HepG2 (cell line): ENCODE results near the gene IPPK. TPM values are rescaled to one million over a fixed set of nuclear protein-coding genes. Genes with fewer than 3 reads are reported as not detected.

Source experiments
- BORCS8-MEF2B ChIP-seq: sonication (generic); formaldehyde crosslinking; IDR thresholded peaks from 2 replicates; pipeline ENCODE4 v1.8.0; 2022; ENCODE audit warnings: mild to moderate bottlenecking, missing genetic modification reagents
- FOXO1 ChIP-seq: sonication (generic); formaldehyde crosslinking; IDR thresholded peaks from 2 replicates; pipeline ENCODE4 v1.4.0; 2020; ENCODE audit warnings: missing genetic modification reagents
- HMG20B ChIP-seq: conservative IDR thresholded peaks from 2 replicates; pipeline ENCODE4 v1.6.1; 2016; ENCODE audit warnings: missing genetic modification reagents, missing compliant biosample characterization
- KDM5B ChIP-seq: sonication (generic); formaldehyde crosslinking; IDR thresholded peaks from 2 replicates; pipeline ENCODE4 v1.4.0; 2020; ENCODE audit warnings: missing genetic modification reagents, mild to moderate bottlenecking, borderline replicate concordance
- LCORL ChIP-seq, 2 experiments: fragments of 450-650 bp in 1 of 2; sonication (generic) in 1 of 2; formaldehyde crosslinking in 1 of 2; IDR thresholded peaks; 2 replicates each; pipeline versions ENCODE4 v1.5.0 to v1.6.1; 2017 to 2020; ENCODE audit warnings: antibody characterized with exemption in 1 of 2, missing genetic modification reagents in 1 of 2
- SALL1 ChIP-seq: sonication (generic); formaldehyde crosslinking; IDR thresholded peaks from 2 replicates; pipeline ENCODE4 v1.8.0; 2022; ENCODE audit warnings: mild to moderate bottlenecking, missing genetic modification reagents
- SP1 ChIP-seq, 2 experiments: fragments of 450-650 bp in 1 of 2; sonication (generic) in 1 of 2; formaldehyde crosslinking in 1 of 2; IDR thresholded peaks; 2 replicates each; pipeline versions ENCODE4 v1.4.0 to v1.6.1; 2016 to 2020; ENCODE audit warnings: missing genetic modification reagents in 1 of 2
- ZNF121 ChIP-seq: sonication (generic); formaldehyde crosslinking; IDR thresholded peaks from 2 replicates; pipeline ENCODE4 v1.5.0; 2020; ENCODE audit warnings: mild to moderate bottlenecking, missing genetic modification reagents
- ZNF333 ChIP-seq: sonication (generic); formaldehyde crosslinking; IDR thresholded peaks from 2 replicates; pipeline ENCODE4 v1.4.0; 2020; ENCODE audit warnings: mild to moderate bottlenecking, missing genetic modification reagents, borderline replicate concordance
- ZNF780A ChIP-seq: sonication (generic); formaldehyde crosslinking; IDR thresholded peaks from 2 replicates; pipeline ENCODE4 v1.8.0; 2022; ENCODE audit warnings: mild to moderate bottlenecking, missing genetic modification reagents, moderate library complexity
- polyA plus RNA-seq, 8 experiments: library from polyadenylated mRNA; depleted of rRNA in 3 of 8; stranded (reverse) in 7 of 8; unstranded in 1 of 8; fragments of >200 nt; fragmentation: Illumina TruSeq in 4 of 8; extraction: Trizol in 4 of 8; gene quantifications; 2 replicates each; pipeline versions ENCODE4 v1.2.1 to v1.2.3, GENCODE V29; 2011 to 2016; ENCODE audit warnings: low read depth in 4 of 8, missing spikeins in 1 of 8, mixed read lengths in 1 of 8; ENCODE audit not compliant: insufficient read depth in 1 of 8
- total RNA-seq, 5 experiments: library from RNA; depleted of rRNA; stranded (reverse); fragments of >200 nt; fragmentation: Illumina TruSeq; extraction: Trizol; gene quantifications; 2 replicates each; pipeline ENCODE4 v1.2.3, GENCODE V29; 2016; ENCODE audit warnings: low read depth in 1 of 5
- TF ChIP-seq, protein P1 (sequence below): sonication (generic); formaldehyde crosslinking; IDR thresholded peaks from 2 replicates; pipeline ENCODE4 v1.5.0; 2020; ENCODE audit warnings: mild to moderate bottlenecking, missing genetic modification reagents, borderline replicate concordance
- TF ChIP-seq, protein P2 (sequence below): IDR thresholded peaks from 2 replicates; pipeline ENCODE4 v1.6.1; 2016
- TF ChIP-seq, protein P3 (sequence below): sonication (generic); formaldehyde crosslinking; IDR thresholded peaks from 2 replicates; pipeline ENCODE4 v1.4.0; 2020; ENCODE audit warnings: missing genetic modification reagents, borderline replicate concordance
- TF ChIP-seq, protein P4 (sequence below): sonication (generic); formaldehyde crosslinking; IDR thresholded peaks from 2 replicates; pipeline ENCODE4 v1.4.0; 2020; ENCODE audit warnings: missing genetic modification reagents, borderline replicate concordance

Gene IPPK
- total and polyA plus RNA-seq, 2 of the 13 experiments (the other 11 are each of a cell fraction or from before 2014, with no cell fraction given) = 9.9 to 14.1 TPM

DNA sequence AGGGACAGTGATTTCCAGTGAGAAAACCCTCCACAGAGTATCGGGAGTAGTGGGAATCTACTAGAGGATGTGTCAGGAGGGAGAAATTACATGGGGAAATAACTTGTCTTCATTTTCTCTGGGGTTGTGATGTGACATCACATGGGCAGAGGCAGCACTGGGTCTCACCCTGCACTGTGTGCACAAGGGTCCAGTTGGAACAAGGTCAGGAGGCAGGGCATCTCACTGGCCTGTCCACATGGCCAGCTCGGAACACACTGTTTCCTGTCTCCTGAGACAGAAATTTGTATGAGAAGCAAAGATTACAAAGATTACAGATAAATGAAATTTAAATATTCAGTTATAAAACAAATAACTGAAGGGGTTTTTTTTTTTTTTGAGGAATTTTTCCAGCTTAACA is 71.5 kb downstream of the IPPK start (continued):
- TF ChIP-seq KDM5B (CRISPR knock-in tag) = peak; percentile 45; the same call in 1 of the 2 replicates
- no peak for TF ChIP-seq LCORL (IDR thresholded peaks at IDR 0.05)
- peak; percentile 39; the same call in 1 of the 2 replicates for TF ChIP-seq LCORL (CRISPR knock-in tag; IDR thresholded peaks at IDR 0.05)
- TF ChIP-seq ZNF780A (CRISPR knock-in tag) = no peak
- TF ChIP-seq, protein P1, sequence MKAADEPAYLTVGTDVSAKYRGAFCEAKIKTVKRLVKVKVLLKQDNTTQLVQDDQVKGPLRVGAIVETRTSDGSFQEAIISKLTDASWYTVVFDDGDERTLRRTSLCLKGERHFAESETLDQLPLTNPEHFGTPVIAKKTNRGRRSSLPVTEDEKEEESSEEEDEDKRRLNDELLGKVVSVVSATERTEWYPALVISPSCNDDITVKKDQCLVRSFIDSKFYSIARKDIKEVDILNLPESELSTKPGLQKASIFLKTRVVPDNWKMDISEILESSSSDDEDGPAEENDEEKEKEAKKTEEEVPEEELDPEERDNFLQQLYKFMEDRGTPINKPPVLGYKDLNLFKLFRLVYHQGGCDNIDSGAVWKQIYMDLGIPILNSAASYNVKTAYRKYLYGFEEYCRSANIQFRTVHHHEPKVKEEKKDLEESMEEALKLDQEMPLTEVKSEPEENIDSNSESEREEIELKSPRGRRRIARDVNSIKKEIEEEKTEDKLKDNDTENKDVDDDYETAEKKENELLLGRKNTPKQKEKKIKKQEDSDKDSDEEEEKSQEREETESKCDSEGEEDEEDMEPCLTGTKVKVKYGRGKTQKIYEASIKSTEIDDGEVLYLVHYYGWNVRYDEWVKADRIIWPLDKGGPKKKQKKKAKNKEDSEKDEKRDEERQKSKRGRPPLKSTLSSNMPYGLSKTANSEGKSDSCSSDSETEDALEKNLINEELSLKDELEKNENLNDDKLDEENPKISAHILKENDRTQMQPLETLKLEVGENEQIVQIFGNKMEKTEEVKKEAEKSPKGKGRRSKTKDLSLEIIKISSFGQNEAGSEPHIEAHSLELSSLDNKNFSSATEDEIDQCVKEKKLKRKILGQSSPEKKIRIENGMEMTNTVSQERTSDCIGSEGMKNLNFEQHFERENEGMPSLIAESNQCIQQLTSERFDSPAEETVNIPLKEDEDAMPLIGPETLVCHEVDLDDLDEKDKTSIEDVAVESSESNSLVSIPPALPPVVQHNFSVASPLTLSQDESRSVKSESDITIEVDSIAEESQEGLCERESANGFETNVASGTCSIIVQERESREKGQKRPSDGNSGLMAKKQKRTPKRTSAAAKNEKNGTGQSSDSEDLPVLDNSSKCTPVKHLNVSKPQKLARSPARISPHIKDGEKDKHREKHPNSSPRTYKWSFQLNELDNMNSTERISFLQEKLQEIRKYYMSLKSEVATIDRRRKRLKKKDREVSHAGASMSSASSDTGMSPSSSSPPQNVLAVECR (CRISPR knock-in tag) = no peak
- no peak for TF ChIP-seq ZNF333 (CRISPR knock-in tag)
- TF ChIP-seq, protein P2, sequence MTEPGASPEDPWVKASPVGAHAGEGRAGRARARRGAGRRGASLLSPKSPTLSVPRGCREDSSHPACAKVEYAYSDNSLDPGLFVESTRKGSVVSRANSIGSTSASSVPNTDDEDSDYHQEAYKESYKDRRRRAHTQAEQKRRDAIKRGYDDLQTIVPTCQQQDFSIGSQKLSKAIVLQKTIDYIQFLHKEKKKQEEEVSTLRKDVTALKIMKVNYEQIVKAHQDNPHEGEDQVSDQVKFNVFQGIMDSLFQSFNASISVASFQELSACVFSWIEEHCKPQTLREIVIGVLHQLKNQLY = no peak
- TF ChIP-seq, protein P3, sequence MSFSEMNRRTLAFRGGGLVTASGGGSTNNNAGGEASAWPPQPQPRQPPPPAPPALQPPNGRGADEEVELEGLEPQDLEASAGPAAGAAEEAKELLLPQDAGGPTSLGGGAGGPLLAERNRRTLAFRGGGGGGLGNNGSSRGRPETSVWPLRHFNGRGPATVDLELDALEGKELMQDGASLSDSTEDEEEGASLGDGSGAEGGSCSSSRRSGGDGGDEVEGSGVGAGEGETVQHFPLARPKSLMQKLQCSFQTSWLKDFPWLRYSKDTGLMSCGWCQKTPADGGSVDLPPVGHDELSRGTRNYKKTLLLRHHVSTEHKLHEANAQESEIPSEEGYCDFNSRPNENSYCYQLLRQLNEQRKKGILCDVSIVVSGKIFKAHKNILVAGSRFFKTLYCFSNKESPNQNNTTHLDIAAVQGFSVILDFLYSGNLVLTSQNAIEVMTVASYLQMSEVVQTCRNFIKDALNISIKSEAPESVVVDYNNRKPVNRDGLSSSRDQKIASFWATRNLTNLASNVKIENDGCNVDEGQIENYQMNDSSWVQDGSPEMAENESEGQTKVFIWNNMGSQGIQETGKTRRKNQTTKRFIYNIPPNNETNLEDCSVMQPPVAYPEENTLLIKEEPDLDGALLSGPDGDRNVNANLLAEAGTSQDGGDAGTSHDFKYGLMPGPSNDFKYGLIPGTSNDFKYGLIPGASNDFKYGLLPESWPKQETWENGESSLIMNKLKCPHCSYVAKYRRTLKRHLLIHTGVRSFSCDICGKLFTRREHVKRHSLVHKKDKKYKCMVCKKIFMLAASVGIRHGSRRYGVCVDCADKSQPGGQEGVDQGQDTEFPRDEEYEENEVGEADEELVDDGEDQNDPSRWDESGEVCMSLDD = no peak
- peak; percentile 66 for TF ChIP-seq ZNF121
- TF ChIP-seq HMG20B (CRISPR knock-in tag) = no peak
- no peak for TF ChIP-seq BORCS8-MEF2B
- TF ChIP-seq SALL1 (CRISPR knock-in tag) = peak; percentile 39; the same call in 1 of the 2 replicates
- TF ChIP-seq, protein P4, sequence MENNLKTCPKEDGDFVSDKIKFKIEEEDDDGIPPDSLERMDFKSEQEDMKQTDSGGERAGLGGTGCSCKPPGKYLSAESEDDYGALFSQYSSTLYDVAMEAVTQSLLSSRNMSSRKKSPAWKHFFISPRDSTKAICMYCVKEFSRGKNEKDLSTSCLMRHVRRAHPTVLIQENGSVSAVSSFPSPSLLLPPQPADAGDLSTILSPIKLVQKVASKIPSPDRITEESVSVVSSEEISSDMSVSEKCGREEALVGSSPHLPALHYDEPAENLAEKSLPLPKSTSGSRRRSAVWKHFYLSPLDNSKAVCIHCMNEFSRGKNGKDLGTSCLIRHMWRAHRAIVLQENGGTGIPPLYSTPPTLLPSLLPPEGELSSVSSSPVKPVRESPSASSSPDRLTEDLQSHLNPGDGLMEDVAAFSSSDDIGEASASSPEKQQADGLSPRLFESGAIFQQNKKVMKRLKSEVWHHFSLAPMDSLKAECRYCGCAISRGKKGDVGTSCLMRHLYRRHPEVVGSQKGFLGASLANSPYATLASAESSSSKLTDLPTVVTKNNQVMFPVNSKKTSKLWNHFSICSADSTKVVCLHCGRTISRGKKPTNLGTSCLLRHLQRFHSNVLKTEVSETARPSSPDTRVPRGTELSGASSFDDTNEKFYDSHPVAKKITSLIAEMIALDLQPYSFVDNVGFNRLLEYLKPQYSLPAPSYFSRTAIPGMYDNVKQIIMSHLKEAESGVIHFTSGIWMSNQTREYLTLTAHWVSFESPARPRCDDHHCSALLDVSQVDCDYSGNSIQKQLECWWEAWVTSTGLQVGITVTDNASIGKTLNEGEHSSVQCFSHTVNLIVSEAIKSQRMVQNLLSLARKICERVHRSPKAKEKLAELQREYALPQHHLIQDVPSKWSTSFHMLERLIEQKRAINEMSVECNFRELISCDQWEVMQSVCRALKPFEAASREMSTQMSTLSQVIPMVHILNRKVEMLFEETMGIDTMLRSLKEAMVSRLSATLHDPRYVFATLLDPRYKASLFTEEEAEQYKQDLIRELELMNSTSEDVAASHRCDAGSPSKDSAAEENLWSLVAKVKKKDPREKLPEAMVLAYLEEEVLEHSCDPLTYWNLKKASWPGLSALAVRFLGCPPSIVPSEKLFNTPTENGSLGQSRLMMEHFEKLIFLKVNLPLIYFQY = peak; percentile 90; the same call in 1 of the 2 replicates
- no peak for TF ChIP-seq SP1 (IDR thresholded peaks at IDR 0.05)
- no peak for TF ChIP-seq SP1 (CRISPR knock-in tag; IDR thresholded peaks at IDR 0.05)
- TF ChIP-seq FOXO1 = no peak
